Liver (tissue), 3 donors: ENCODE results near the gene ANKRD13D.

ENCODE experiments used
- CTCF ChIP-seq: fragments of 150-350 bp; IDR thresholded peaks from 2 replicates; pipeline ENCODE4 v1.5.1; 2017; ENCODE audit warnings: improper control_type of control experiment, low read depth, low read length; ENCODE audit not compliant: missing input control
- MAX ChIP-seq: IDR thresholded peaks from 2 replicates; pipeline ENCODE4 v1.6.1; 2016; ENCODE audit warnings: antibody characterized with exemption
- REST ChIP-seq: IDR thresholded peaks from 2 replicates; pipeline ENCODE4 v1.6.1; 2016; ENCODE audit warnings: antibody characterized with exemption, mild to moderate bottlenecking
- SP1 ChIP-seq: IDR thresholded peaks from 2 replicates; pipeline ENCODE4 v1.6.1; 2018; ENCODE audit warnings: antibody characterized with exemption, mild to moderate bottlenecking
- ZBTB33 ChIP-seq: IDR thresholded peaks from 2 replicates; pipeline ENCODE4 v1.6.1; 2016; ENCODE audit warnings: antibody characterized with exemption
- donor health status: healthy.
- donor health status: healthy.

GRCh38 chr11:67250059-67251043 is 38.8 kb upstream of the ANKRD13D start:
- TF ChIP-seq CTCF (no peak), ZBTB33 (no peak), SP1 (no peak), MAX (no peak), REST (no peak)
